SK-N-SH treated with all-trans-retinoic acid at 6 μM for 48 hours (cell line): ENCODE measurements around the gene NALCN.

Experiments used
- ATAC-seq: fragments of 200-7000 bp; cut with Tn5 transposase; 3 replicates; pipeline ENCODE4 v1.9.1; 2020; ENCODE audit warnings: mild to moderate bottlenecking, moderate library complexity
- CSDC2 ChIP-seq: fragments of 250-450 bp; sonication (Bioruptor Pico); IDR thresholded peaks from 2 replicates; pipeline ENCODE4 v1.5.0; 2020; ENCODE audit warnings: mild to moderate bottlenecking, moderate library complexity
- ESRRG ChIP-seq: fragments of 250-450 bp; sonication (Bioruptor Pico); IDR thresholded peaks from 2 replicates; pipeline ENCODE4 v1.6.1; 2021; ENCODE audit warnings: mild to moderate bottlenecking
- GLIS3 ChIP-seq: fragments of 250-450 bp; sonication (Bioruptor Pico); IDR thresholded peaks from 2 replicates; pipeline ENCODE4 v1.5.0; 2020; ENCODE audit warnings: mild to moderate bottlenecking, moderate library complexity
- ISL1 ChIP-seq: fragments of 250-450 bp; sonication (Bioruptor Pico); IDR thresholded peaks from 2 replicates; pipeline ENCODE4 v2.1.2; 2022; ENCODE audit warnings: mild to moderate bottlenecking, moderate library complexity
- OSR1 ChIP-seq: fragments of 250-450 bp; sonication (Bioruptor Pico); IDR thresholded peaks from 2 replicates; pipeline ENCODE4 v1.8.0; 2022; ENCODE audit warnings: moderate library complexity, mild to moderate bottlenecking, inconsistent platforms
- RARB ChIP-seq: fragments of 250-450 bp; sonication (Bioruptor Pico); IDR thresholded peaks from 2 replicates; pipeline ENCODE4 v1.8.0; 2021; ENCODE audit warnings: mild to moderate bottlenecking, moderate library complexity
- SNAI2 ChIP-seq: fragments of 250-450 bp; sonication (Bioruptor Pico); IDR thresholded peaks from 2 replicates; pipeline ENCODE4 v1.5.0; 2020; ENCODE audit warnings: mild to moderate bottlenecking, moderate library complexity
- TCF4 ChIP-seq: fragments of 250-450 bp; sonication (Bioruptor Pico); IDR thresholded peaks from 2 replicates; pipeline ENCODE4 v1.8.0; 2021; ENCODE audit warnings: mild to moderate bottlenecking, moderate library complexity, borderline replicate concordance
- TOX ChIP-seq: fragments of 250-450 bp; sonication (Bioruptor Pico); IDR thresholded peaks from 2 replicates; pipeline ENCODE4 v1.8.0; 2021; ENCODE audit warnings: mild to moderate bottlenecking, moderate library complexity, borderline replicate concordance
- ZC3H10 ChIP-seq: fragments of 250-450 bp; sonication (Bioruptor Pico); IDR thresholded peaks from 2 replicates; pipeline ENCODE4 v1.5.1; 2021; ENCODE audit warnings: mild to moderate bottlenecking, moderate library complexity
- ZFP3 ChIP-seq: fragments of 250-450 bp; sonication (Bioruptor Pico); IDR thresholded peaks from 2 replicates; pipeline ENCODE4 v1.5.0; 2020; ENCODE audit warnings: mild to moderate bottlenecking, moderate library complexity
- ZFP30 ChIP-seq: fragments of 450-650 bp; formaldehyde crosslinking; IDR thresholded peaks from 2 replicates; pipeline ENCODE4 v1.5.0; 2022; ENCODE audit warnings: mild to moderate bottlenecking, moderate library complexity
- ZNF565 ChIP-seq: fragments of 450-650 bp; formaldehyde crosslinking; conservative IDR thresholded peaks from 2 replicates; pipeline ENCODE4 v1.5.0; 2020; ENCODE audit warnings: low read depth, mild to moderate bottlenecking, moderate library complexity
- ZNF70 ChIP-seq: fragments of 450-650 bp; formaldehyde crosslinking; IDR thresholded peaks from 2 replicates; pipeline ENCODE4 v1.5.0; 2020; ENCODE audit warnings: mild to moderate bottlenecking, moderate library complexity
- TF ChIP-seq, protein P1 (sequence below): fragments of 250-450 bp; sonication (Bioruptor Pico); IDR thresholded peaks from 2 replicates; pipeline ENCODE4 v1.8.0; 2021; ENCODE audit warnings: low read depth, mild to moderate bottlenecking, moderate library complexity, borderline replicate concordance
- TF ChIP-seq, protein P2 (sequence below): fragments of 250-450 bp; sonication (Bioruptor Pico); IDR thresholded peaks from 2 replicates; pipeline ENCODE4 v1.8.0; 2020; ENCODE audit warnings: mild to moderate bottlenecking, moderate library complexity, borderline replicate concordance
- TF ChIP-seq, protein P3 (sequence below): fragments of 250-450 bp; sonication (Bioruptor Pico); IDR thresholded peaks from 2 replicates; pipeline ENCODE4 v1.5.1; 2021; ENCODE audit warnings: mild to moderate bottlenecking, moderate library complexity
- TF ChIP-seq, protein P4 (sequence below): fragments of 250-450 bp; sonication (Bioruptor Pico); IDR thresholded peaks from 2 replicates; pipeline ENCODE4 v1.5.0; 2020; ENCODE audit warnings: mild to moderate bottlenecking, moderate library complexity
- TF ChIP-seq, protein P5 (sequence below): fragments of 250-450 bp; sonication (Bioruptor Pico); IDR thresholded peaks from 2 replicates; pipeline ENCODE4 v1.5.1; 2020; ENCODE audit warnings: low read depth, mild to moderate bottlenecking, moderate library complexity

The NALCN gene

DNA sequence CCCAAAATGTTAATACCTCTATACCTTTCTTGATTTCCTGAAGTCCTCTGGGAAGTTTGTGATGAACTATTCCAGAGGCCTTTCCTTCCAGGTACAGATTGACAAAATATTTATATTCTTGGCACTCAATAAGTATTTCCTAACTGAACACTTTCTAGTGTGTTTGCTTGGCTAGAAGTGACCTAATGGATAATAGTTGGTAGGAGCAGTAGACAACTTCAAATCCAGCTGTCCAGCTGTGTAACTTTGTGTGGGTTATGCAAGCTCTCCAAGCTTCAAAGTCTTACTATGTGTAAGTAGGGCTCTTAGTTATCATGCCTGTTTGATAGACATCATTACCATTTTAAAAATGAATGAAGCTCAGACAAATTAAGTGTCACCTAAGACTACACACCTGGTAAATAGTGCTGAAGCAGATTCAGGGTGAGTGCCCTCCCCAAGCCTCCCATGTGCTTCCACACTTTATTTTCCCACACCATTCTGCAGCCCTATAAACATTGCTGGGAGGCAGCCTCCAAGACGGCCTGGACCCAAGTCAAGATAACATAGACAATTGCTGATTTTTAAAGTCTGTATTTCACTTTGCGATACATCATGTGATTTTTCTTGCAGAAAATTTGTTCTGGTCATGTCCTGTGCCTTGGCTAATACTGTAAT lies 196.6 kb downstream of the NALCN start (continued):
- TF ChIP-seq, protein P1, sequence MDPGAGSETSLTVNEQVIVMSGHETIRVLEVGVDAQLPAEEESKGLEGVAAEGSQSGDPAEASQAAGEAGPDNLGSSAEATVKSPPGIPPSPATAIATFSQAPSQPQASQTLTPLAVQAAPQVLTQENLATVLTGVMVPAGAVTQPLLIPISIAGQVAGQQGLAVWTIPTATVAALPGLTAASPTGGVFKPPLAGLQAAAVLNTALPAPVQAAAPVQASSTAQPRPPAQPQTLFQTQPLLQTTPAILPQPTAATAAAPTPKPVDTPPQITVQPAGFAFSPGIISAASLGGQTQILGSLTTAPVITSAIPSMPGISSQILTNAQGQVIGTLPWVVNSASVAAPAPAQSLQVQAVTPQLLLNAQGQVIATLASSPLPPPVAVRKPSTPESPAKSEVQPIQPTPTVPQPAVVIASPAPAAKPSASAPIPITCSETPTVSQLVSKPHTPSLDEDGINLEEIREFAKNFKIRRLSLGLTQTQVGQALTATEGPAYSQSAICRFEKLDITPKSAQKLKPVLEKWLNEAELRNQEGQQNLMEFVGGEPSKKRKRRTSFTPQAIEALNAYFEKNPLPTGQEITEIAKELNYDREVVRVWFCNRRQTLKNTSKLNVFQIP (CRISPR knock-in tag) = no peak
- TF ChIP-seq RARB (CRISPR knock-in tag) = no peak
- TF ChIP-seq, protein P2, sequence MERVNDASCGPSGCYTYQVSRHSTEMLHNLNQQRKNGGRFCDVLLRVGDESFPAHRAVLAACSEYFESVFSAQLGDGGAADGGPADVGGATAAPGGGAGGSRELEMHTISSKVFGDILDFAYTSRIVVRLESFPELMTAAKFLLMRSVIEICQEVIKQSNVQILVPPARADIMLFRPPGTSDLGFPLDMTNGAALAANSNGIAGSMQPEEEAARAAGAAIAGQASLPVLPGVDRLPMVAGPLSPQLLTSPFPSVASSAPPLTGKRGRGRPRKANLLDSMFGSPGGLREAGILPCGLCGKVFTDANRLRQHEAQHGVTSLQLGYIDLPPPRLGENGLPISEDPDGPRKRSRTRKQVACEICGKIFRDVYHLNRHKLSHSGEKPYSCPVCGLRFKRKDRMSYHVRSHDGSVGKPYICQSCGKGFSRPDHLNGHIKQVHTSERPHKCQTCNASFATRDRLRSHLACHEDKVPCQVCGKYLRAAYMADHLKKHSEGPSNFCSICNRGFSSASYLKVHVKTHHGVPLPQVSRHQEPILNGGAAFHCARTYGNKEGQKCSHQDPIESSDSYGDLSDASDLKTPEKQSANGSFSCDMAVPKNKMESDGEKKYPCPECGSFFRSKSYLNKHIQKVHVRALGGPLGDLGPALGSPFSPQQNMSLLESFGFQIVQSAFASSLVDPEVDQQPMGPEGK = no peak
- TF ChIP-seq ZFP3 (CRISPR knock-in tag) = no peak
- TF ChIP-seq ZNF565 (CRISPR knock-in tag) = no peak
- no peak for TF ChIP-seq ESRRG

DNA sequence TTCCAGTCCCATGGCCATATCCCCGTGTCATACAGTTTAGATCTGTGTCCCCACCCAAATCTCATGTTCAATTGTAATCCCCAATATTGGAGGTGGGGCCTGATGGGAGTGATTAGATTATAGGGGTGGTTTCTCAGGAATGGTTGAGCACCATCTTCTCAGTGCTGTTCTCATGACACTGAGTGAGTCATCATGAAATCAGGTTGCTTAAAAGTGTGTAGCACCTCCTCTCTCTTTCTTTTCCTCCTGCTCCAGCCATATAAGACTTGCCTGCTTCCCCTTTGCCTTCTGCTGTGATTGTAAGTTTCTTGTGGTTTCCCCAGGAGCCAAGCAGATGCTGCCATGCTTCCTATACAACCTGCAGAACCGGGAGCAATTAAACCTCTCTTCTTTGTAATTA lies 197.8 kb downstream of the NALCN start:
- no peak for ATAC-seq
- TF ChIP-seq TCF4 (CRISPR knock-in tag) (no peak), OSR1 (CRISPR knock-in tag) (no peak), GLIS3 (CRISPR knock-in tag) (no peak)
- TF ChIP-seq, protein P3, sequence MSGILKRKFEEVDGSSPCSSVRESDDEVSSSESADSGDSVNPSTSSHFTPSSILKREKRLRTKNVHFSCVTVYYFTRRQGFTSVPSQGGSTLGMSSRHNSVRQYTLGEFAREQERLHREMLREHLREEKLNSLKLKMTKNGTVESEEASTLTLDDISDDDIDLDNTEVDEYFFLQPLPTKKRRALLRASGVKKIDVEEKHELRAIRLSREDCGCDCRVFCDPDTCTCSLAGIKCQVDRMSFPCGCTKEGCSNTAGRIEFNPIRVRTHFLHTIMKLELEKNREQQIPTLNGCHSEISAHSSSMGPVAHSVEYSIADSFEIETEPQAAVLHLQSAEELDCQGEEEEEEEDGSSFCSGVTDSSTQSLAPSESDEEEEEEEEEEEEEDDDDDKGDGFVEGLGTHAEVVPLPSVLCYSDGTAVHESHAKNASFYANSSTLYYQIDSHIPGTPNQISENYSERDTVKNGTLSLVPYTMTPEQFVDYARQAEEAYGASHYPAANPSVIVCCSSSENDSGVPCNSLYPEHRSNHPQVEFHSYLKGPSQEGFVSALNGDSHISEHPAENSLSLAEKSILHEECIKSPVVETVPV = no peak

DNA sequence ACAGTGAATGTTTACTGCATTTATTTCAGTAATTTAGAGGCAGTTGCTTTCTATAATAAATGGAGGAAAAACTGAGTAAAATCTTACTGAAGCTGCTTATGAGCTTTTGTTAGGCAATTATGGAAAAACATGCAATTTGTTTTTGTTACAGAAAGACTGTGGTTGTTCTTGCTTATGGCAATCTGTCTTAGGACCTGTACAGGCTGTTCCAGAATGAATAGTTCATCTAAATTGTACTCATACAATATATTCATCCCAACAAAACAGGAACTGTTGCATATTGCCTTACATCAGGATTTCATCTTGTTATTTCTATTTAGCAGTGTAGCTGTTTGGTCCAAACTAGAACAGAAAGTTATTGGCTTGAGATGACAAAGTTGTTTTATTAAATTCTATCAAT lies 199.2 kb downstream of the NALCN start:
- TF ChIP-seq TOX (no peak), OSR1 (CRISPR knock-in tag) (no peak), ZFP30 (CRISPR knock-in tag) (no peak), ZNF70 (no peak)
- TF ChIP-seq, protein P4, sequence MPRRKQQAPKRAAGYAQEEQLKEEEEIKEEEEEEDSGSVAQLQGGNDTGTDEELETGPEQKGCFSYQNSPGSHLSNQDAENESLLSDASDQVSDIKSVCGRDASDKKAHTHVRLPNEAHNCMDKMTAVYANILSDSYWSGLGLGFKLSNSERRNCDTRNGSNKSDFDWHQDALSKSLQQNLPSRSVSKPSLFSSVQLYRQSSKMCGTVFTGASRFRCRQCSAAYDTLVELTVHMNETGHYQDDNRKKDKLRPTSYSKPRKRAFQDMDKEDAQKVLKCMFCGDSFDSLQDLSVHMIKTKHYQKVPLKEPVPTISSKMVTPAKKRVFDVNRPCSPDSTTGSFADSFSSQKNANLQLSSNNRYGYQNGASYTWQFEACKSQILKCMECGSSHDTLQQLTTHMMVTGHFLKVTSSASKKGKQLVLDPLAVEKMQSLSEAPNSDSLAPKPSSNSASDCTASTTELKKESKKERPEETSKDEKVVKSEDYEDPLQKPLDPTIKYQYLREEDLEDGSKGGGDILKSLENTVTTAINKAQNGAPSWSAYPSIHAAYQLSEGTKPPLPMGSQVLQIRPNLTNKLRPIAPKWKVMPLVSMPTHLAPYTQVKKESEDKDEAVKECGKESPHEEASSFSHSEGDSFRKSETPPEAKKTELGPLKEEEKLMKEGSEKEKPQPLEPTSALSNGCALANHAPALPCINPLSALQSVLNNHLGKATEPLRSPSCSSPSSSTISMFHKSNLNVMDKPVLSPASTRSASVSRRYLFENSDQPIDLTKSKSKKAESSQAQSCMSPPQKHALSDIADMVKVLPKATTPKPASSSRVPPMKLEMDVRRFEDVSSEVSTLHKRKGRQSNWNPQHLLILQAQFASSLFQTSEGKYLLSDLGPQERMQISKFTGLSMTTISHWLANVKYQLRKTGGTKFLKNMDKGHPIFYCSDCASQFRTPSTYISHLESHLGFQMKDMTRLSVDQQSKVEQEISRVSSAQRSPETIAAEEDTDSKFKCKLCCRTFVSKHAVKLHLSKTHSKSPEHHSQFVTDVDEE (CRISPR knock-in tag) = no peak
- no peak for ATAC-seq

DNA sequence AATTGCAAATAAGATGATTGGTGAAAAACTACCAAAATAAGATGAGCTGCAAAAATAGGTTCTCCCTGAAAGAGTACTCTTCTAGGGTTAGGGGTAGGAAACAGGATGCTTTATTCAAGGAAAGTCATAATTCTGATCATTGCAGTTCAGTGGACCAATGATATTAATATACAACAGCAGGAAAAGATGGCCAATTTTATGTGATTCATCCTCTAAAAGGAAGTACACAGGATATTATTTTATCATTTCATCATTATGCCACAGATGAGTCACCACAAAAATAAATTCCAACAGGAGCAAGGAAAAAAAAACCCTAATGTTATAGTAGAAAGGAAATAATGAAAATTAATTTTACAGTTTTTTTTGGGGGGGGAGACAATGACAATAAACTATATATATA lies 205.0 kb downstream of the NALCN start:
- ATAC-seq = peak; percentile 92

DNA sequence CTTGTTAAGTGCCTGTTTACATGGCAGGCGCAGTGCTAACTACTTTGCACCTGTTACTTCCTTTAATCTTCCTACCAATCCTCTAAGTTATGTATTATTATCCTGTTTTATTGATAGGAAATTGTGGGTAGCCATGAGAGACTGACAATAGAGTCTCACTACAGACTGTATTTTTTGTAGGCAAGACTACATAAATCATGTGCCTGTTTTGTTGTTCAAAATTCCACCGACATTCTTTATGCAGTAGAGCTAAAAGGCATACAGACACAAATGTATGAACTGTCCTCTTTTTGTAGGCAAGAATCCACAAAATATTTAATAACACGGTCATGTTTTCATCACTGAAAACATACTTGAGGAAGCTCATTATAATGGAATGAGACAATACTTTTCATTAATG lies 205.5 kb downstream of the NALCN start:
- peak; percentile 82 for ATAC-seq
- TF ChIP-seq, protein P1 (CRISPR knock-in tag) = no peak
- TF ChIP-seq ZNF565 (CRISPR knock-in tag) = no peak
- TF ChIP-seq ZC3H10 (CRISPR knock-in tag) = no peak
- TF ChIP-seq TCF4 (CRISPR knock-in tag) = no peak
- TF ChIP-seq, protein P3 = no peak
- TF ChIP-seq RARB (CRISPR knock-in tag) = no peak
- TF ChIP-seq, protein P5, sequence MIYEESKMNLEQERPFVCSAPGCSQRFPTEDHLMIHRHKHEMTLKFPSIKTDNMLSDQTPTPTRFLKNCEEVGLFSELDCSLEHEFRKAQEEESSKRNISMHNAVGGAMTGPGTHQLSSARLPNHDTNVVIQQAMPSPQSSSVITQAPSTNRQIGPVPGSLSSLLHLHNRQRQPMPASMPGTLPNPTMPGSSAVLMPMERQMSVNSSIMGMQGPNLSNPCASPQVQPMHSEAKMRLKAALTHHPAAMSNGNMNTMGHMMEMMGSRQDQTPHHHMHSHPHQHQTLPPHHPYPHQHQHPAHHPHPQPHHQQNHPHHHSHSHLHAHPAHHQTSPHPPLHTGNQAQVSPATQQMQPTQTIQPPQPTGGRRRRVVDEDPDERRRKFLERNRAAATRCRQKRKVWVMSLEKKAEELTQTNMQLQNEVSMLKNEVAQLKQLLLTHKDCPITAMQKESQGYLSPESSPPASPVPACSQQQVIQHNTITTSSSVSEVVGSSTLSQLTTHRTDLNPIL (CRISPR knock-in tag) = no peak
- TF ChIP-seq GLIS3 (CRISPR knock-in tag) = no peak
- TF ChIP-seq, protein P4 (CRISPR knock-in tag) = no peak
- TF ChIP-seq SNAI2 (CRISPR knock-in tag) = no peak
- TF ChIP-seq CSDC2 = no peak

More for the DNA sequence above, 205.0 kb downstream of the NALCN start:
- TF ChIP-seq ZC3H10 (CRISPR knock-in tag) (no peak), ISL1 (peak; percentile 54; the same call in 1 of the 2 replicates)
